Activated CD4-positive, alpha-beta T cell treated with anti-CD3 and anti-CD28 coated beads, Interleukin-2, Interleukin-4, amounts not matched to agents 100 ng/mL and 50 ng/mL, durations not matched to agents 16 hours and 8 hours (primary cell): Measurements from ENCODE around the gene GOLGA6L9.
"Not testable (repeated sequence)": the region's sequence is repeated elsewhere in the genome, so short reads cannot be mapped to it uniquely, and the experiment has no call there.

Source experiments
- DNase-seq: peaks from one replicate; pipeline ENCODE4 v3.0.0-alpha.2; 2020; ENCODE audit warnings: low spot score

GOLGA6L9 gene, protein sequence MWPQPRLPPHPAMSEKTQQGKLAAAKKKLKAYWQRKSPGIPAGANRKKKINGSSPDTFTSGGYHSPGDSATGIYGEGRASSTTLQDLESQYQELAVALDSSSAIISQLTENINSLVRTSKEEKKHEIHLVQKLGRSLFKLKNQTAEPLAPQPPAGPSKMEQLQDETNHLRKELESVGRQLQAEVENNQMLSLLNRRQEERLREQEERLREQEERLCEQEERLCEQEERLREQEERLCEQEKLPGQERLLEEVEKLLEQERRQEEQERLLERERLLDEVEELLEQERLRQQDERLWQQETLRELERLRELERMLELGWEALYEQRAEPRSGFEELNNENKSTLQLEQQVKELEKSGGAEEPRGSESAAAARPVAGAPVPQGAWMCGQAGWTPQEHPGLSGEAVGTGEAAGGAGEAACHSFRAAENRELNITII

DNA sequence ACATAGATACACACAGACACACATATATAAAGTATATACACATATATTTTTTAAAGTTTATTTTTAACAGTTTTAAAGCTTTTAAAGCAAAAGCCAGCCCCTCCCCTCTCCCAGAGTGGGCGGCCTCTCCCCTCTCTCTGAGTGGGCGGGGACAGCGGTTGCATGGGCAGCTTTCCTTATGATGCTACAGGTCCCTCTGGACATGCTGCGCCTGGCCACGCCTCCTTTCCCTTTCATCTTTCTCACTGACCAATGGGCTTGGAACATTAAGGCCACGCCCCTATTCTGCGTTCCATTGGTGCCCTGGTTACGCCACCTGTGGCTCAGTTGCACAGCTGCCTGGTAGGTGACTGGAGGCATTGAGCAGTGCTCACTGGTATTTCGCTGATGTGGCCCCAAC is at the start of gene GOLGA6L9:
GOLGA6L9 (plus strand) TSS at position 124 of the 400 bp plus-strand sequence; CDS start at position 388, 264 bp downstream.
- DNase-seq = not testable (repeated sequence)

DNA sequence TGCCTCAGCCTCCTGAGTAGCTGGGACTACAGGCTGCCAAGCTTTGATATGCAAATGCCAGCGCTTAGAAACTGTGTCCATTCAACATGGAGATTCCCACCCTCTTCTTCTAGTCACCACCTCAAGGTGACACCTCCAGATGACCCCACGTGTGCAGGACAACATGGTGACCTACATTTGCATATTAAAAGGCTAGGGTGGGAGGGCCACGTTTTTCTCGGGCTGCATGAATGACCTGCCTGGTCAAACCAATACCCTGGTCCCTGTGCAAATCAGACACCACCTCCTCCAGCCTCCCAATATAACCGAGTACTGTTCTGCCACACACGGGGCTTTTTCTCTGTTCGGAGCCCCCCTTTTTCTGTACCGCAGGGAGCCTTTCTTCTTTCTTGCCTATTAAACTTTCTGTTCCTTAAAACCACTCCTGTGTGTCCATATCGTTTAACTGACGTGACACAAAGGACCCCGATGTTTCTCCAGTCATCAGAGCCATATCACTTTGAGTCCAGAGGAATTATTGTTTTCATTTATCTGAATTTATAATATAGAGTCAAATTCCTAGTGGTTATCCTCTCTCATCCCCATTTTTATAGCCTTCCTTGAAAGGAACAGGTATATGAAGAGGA is 48.2 kb upstream of the GOLGA6L9 start:
- not testable (repeated sequence) for DNase-seq

DNA sequence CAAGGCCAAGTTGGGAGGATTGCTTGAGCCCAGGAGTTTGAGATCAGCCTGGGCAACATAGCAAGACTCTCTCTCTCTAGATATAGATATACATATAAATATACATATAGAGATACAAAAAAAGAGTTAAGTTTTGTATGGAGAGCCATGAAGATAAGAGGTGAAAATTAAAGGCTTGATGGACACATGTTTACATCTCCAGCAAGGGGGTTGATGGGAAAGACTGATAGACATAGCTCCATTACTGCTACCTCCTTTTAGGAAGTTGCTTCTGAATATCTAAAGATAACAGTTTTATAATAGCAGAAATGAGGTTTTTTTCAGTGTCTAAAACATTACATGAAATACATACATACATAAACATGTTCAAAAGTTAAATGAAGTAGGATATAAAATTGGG is 42.4 kb upstream of the GOLGA6L9 start:
- DNase-seq = not testable (repeated sequence)

DNA sequence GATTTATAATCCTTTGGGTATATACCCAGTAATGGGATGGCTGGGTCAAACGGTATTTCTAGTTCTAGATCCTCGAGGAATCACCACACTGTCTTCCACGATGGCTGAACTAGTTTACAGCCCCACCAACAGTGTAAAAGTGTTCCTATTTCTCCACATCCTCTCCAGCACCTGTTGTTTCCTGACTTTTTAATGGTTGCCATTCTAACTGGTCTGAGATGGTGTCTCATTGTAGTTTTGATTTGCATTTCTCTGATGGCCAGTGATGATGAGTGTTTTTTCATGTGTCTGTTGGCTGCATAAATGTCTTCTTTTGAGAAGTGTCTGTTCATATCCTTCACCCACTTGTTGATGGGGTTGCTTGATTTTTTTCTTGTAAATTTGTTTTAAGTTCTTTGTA is 39.5 kb upstream of the GOLGA6L9 start:
- not testable (repeated sequence) for DNase-seq

DNA sequence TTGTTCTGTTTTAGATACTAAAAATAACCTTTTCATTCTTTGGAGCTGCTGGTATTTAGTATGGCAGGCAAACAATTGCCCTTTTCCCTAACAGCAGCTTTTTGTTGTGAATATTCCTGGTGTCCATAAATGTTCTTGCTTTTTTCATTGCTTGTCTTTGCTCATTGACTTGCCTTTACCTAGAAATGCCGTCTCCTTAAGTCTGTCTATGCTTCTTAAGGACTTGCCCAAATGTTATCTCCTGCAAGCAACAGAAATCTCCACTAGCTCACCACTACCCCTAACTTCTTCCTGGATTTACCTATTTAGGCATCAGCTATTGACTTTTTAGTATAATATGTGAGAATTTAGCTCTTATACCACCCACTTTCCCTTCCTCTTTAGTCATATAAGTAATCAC is 37.5 kb upstream of the GOLGA6L9 start:
- DNase-seq = not testable (repeated sequence)

DNA sequence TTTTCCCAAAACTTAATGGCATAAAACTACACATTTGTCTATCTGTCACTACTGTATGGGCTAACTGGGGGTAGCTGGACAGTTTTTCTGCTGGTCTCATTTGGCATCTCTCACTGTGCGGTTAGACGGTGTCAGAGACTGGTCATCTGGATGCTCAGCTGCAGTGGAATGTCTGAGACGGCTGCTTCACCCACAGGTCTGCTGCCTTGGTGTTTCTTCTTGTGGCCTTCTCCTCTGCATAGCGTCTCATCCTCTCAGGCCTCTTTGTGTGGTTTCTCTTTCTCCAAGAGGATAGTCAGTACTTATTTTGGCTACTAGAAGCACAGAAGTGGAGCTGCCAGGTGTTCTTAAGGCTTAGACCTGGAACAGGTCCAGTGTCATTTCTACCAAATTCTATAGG is 35.9 kb upstream of the GOLGA6L9 start:
- DNase-seq = no peak

DNA sequence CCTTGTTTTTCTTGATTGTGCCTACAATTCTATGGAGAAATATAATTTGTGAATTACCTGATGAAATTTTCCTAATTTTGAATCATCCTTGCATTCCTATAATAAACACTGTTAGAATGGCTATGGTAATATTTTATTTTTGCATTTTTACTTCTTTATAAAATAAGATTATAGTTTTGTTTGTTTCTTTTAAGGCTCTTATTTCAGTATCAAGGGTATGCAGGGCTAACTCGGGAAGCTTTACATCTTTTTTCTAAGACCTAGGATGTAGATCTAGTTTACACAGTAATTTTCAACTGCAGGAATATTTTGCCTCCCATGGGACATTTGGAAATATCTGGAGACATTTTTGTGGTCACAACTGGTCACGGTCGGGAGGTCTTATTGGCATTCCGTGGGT is 33.8 kb upstream of the GOLGA6L9 start:
- not testable (repeated sequence) for DNase-seq

DNA sequence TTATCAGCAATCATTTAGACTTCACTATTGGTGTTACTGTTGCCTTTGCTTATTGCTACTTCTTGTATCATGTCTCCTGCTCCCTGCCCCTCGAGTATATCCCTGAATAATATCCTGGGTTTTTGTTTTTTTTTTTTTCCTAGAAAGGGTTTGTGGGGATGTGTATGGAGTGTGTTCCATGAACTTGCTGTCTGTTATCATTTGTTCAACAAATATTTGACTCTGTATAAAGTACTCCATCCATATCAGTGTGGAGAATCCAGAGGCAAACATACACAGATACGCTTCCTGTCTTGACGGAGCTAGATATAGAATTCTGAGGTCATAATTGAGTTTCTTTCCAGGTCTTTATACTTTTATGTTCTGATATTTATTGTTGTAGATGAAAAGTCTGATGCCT is 31.8 kb upstream of the GOLGA6L9 start:
- DNase-seq = no peak

DNA sequence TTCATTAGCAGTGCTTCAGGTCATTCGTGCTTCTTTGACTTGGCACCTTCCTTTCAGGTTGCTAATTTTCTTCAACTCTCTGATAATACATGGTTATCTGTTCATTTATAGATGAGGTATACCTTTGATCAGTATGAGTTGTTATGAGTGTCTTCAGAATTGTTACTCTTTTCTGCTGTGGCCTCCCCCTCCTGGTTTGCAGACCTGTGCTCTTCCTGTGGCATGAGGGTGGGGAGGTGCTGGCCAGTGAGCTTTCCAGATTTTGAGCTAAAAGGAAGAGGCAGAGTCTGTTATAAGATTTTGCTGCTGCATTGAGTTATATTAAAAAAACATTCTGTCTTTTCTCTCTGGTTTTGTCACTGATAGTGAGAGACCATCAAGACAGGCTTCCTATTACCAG is 30.8 kb upstream of the GOLGA6L9 start:
- no peak for DNase-seq

DNA sequence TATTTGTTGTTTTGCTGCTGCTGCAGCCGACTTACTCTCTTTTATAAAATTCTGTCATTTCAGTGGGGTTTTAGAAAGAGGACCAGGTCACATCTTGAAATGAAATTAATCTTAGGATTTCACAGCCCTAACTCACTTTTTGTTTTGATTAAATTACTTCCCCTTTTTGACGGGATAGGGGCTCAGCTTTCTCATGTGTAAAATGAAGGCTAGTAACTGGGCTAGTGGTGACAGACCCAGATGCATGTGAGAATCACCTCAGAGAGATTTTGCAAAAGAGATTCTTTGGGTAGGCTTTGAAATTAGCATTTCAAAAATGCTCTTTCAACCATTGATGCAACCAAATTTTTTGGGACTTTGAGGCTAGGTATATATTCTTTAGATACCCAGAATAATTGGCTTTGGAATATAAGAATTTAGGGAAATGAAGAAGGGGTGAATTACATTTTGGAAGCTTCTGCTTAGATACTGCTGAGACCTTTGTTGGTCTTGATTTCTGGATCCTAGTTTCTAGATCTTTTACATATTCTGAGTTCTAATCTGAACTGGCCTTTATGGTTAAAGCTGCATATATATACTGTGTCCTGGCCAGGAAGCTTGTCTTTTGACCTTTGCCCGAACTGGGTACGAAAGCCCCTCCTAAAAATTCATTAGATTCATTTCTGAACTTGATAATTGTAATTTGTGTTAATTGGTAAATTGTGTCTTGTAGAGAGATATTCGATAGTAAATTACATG is 30.1 kb upstream of the GOLGA6L9 start:
- DNase-seq = not testable (repeated sequence)

DNA sequence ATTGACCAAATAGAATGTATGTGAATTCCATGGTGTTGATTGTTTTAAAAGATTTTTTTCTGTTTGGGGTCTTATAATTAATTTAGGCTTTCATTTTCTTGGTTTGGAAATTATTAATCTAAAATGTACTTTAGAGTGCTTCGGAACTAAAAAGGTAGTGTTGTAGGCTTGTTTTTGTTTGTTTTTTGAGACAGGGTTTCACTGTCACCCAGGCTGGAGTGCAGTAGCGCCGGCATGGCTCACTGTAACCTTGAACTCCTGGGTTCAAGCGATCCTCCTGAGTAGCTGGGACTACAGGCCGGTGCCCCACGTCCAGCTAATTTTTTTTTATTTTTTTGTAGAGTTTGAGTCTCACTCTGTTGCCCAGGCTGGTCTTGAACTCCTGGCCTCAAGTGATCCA is 27.7 kb upstream of the GOLGA6L9 start:
- DNase-seq = not testable (repeated sequence)

DNA sequence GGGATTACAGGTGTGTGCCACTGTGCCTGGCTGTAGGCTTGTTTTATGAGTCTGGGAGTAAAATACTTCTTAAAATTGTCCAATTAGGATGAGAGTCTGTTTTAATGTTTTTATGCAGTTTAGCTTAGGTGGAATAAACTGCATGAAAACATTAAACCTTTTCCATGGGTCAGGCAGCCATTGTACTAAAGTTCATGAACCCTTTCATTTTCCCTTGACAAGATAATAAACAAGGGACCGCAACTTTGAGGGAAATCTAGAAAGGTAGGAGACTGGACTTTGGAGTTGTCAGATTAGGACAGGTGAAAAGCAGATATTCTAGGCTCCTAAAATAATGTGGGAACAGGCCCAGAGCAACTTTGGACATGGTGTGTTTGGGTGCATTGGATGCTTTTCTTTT is 27.3 kb upstream of the GOLGA6L9 start:
- DNase-seq = not testable (repeated sequence)

DNA sequence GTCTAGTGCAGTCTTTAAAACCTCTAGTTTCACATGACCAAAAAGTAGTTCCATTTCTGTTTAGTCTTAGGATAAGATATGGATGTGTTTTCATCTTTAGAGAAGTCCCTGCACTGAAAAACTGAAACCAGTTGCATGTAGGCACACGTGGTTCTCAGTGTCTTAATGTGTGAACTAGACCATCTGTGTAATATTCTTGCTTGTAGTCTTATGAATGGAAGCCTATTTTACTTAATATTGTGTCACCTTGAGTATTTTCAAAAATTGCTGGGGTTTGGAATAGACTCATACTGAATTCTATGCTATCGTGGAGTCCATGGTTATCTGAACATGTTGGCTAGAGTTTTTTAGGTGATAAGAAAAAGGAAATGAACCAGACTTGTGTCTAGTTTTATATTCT is 23.4 kb upstream of the GOLGA6L9 start:
- not testable (repeated sequence) for DNase-seq

DNA sequence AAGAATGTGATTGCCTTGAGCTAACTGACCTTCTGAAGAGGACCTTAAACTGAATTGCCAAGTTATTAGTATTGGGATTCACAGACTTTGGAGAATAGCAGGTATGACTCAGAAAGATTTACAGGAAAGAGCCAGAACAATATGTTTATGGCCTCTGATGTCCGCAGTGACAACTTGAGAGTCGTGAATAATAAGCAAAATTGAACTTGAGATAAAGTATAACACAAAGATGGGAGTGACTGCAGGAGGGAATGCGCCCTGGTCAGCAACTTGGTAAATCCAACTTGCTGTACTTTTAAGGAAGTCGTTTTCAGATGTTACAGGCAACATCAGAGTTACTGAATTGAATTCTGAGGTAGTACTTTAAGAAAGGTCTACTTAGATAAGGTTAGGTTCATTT is 19.3 kb upstream of the GOLGA6L9 start:
- DNase-seq = not testable (repeated sequence)

DNA sequence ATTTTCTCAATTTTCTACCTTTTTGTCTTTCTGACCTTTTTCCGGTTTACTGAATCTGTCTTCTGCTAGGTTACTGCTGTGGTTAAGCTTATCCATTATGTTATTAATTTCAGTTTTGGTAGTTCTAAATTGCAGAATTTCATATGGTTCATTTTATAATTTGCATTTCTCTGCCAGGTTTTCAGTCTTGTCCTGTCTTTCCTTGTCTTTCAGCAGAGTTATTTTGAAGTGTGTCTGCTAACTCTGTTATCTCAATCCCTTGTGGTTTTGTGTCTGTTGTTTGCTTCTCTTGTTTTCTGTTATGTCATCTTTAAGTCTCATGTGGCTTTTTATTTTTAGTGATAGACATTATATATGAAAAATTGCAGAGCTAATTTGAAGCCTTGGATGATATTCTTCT is 18.0 kb upstream of the GOLGA6L9 start:
- not testable (repeated sequence) for DNase-seq

DNA sequence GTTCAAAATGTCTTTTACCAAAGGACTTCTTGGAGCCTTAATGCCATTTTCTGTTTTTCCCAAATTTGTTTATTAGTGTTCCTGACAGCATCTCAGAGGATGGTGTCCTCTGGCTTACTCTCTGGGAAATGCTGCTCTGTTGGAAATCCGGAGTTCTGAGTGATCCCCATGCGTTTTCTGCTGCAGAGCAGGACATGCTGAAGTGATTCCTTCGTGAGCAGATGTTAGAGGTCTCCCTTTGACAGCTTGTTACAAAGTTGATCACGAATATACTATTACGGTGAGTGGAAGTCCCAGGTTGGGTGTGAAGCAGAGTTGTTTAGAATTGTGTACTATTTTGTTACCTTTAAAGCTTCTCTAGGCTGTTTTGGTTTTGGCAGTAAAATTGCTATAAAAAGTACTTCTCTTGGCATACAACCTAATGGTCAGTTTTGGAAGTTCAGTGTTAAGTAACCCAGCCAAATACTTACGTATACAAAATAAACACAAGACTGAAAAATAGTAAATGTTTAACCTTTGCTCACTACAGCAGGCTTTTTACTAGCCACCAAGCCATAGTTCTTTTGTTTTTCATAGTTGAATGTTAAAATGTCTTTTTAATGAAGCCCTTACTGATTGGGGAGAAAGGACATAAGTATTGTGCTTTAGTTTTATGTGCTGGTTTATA is 15.0 kb upstream of the GOLGA6L9 start:
- DNase-seq = not testable (repeated sequence)

DNA sequence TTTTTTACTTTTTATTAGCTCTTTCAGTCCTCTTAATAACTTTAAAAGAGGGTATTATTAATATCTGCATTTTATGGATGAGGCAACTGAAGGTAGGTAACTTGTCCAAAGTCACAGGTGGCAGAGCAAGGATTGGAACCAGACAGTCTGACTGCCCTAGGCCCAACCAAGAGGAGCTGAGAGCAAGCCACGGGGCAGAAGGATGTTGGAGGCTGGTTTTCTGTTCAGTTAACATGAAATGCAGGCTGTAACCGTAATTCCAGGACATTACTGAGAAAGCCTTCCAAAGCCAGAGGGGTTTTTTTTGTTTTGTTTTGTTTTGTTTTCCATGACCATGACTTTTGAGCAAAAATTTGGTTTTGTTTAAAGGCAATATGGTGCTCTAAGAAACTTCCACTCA is 9.1 kb upstream of the GOLGA6L9 start:
- DNase-seq = not testable (repeated sequence)

DNA sequence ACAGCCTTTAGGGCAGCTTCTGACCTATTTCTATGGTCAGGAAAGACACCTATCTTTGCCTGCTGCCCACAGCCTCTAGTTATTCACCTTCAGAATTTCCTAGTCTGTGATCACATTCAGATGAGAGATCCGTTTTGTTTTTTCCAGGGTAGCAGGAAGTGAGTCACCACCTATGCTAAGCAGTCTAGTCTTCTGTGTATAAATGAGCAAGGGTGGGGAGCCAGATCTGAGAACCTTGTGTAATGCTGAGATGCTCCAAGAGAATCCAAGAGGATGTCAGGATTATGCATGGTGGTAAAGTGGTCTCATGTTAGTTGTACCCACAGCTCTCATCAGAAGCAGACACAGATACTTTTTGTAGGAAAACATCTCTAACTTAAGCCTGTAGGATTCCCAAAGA is 8.7 kb upstream of the GOLGA6L9 start:
- not testable (repeated sequence) for DNase-seq

DNA sequence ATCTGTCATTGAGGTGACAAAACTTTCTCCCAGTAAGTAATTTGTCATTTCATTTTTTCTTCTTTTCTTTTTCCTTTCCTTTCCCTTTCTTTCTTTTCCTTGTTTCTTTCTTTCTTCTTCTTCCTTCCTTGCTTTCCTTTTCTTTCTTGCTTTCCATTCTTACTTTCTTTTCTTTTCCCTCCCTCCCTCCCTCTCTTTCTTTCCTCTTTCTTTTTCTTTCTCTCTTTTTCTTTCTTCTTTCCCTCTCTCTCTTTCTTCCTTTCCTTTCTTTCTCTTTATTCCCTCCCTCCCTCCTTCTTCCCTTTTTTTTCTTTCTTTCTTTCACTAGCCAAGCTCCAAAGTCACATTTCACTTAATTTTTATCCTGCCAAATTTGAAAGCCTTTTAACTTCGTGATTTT is 2.5 kb upstream of the GOLGA6L9 start:
- DNase-seq = not testable (repeated sequence)

DNA sequence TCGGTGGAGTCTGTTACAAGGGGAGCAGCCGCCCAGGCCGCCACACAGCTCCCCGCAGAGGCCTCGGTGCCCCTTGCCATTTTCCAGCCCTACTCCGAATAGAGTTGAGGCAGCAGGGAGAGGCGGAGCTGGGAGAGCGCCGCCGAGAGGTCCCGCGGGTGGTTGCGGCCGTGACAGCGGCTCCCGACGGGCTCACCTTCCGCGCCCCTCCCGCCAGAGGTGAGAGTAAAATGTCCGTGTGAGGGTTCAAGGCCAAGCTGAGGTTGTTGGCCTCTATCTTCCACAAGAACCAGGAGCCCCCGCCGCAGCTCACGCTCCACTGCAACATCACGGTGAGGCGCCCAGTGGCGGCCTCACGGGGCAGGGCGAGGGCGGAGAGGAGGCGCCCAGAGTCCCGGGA is 15.8 kb downstream of the GOLGA6L9 start:
- DNase-seq = peak; percentile 3

DNA sequence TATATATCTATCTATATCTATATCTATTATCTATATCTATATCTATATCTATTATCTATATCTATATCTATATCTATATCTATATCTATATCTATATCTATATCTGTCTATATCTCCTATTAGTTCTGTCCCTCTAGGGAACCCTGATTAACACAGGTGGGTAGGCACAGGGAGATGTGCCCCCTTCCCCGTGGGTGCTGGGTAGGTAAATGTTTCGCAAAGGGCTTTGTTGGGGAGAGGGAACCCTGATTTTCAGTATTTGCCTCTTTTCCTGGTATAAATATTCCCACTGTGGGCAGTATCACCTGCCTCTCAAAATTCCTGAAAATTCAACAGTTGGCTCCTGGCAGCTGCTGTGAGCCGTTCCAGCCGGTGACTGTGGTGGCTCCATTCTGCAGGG is 27.7 kb downstream of the GOLGA6L9 start:
- DNase-seq = not testable (repeated sequence)

DNA sequence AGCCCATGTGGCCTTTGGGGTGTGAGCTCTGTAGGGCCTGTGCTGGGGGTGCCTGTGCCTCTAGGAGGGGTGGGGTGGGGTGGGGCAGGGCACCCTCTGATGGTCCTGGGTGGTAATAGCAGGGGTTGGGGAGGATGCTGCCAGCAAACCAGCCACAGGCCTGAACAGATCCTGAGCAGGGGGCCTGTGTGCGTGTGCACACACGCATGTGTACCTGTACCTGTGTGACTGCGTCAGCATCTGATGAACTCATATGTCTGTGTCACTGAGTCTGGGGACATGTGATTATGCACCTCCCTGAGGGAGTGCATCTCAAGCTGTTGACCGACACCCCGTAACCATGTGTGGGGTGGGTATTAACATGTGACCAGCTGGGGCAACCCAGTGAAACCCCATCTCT is 36.0 kb downstream of the GOLGA6L9 start:
- DNase-seq = not testable (repeated sequence)
